ENCODE data around the gene CDH13. TPM values are rescaled to one million over a fixed set of nuclear protein-coding genes. Genes with fewer than 3 reads are reported as not detected.

CDH13 gene
- total RNA-seq, 2 donors from 2014 or later, result 2.9 TPM; not detected in 1

DNA sequence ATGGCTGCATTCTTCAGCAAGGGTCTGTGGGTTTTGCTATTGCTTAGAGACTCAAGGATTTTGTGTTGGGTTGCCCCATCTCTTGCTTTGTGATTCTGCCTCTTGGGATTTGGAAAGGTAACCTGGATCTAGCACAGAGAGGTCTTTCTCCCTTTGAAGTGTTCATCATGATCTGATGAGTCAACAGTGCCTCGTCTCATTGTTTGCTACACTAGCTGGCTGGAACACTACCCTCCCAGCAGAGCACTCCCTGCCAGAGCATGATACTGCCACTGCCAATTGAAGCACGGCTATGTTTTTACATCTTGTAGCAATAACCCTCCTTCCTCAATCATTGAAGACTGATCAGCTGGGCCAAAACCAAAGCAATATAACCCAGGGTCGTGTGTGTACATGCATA is 361.0 kb downstream of the CDH13 start:
- Histone ChIP-seq H3K4me3 (no peak overlapping the region), H3K4me1 (no peaks in the 10 kb centered on the region), H3K27ac (no peak overlapping the region), H3K36me3 (replicated peaks in 1 of 2; ENCODE audit: insufficient read depth in 1 of 2, low read depth in 2 of 2) (no peaks in the 10 kb centered on the region), H3K27me3 (no peaks in the 10 kb centered on the region), H3K9me3 (no peaks in the 10 kb centered on the region)
- ATAC-seq (no peak), DNase-seq (no peak)
- intact Hi-C loops (cut with DNase I), result no loop called here
- TF ChIP-seq, protein P1, sequence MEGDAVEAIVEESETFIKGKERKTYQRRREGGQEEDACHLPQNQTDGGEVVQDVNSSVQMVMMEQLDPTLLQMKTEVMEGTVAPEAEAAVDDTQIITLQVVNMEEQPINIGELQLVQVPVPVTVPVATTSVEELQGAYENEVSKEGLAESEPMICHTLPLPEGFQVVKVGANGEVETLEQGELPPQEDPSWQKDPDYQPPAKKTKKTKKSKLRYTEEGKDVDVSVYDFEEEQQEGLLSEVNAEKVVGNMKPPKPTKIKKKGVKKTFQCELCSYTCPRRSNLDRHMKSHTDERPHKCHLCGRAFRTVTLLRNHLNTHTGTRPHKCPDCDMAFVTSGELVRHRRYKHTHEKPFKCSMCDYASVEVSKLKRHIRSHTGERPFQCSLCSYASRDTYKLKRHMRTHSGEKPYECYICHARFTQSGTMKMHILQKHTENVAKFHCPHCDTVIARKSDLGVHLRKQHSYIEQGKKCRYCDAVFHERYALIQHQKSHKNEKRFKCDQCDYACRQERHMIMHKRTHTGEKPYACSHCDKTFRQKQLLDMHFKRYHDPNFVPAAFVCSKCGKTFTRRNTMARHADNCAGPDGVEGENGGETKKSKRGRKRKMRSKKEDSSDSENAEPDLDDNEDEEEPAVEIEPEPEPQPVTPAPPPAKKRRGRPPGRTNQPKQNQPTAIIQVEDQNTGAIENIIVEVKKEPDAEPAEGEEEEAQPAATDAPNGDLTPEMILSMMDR (IDR thresholded peaks at IDR 0.05), result no peak
- TF ChIP-seq POLR2A (IDR thresholded peaks at IDR 0.05), result no peak
- 44 to 50% methylated on average over 3 of the region's 3 CpGs for WGBS, 2 donors

DNA sequence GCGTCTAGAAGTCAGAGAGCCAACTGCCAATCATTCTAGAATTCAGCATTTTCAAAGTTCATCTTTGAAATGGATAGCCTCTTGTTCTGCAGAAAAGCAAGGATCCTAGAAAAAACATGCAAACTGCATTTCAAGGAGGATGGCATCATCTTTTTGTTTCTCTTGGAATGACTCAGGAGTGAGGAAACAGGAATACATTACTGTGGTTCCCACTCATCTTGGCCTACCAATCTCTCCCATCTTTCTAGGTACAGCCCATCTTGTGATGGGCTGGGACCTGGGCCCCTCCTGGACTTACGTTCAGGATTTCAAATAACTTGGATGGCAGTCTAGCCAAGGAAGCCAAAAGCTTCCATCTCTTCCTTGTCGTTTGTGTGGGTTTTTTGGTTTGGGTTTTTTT is 363.4 kb downstream of the CDH13 start:
- Histone ChIP-seq H3K27ac (no peak overlapping the region), H3K9me3 (no peaks in the 10 kb centered on the region), H3K36me3 (replicated peaks in 1 of 2; ENCODE audit: insufficient read depth in 1 of 2, low read depth in 2 of 2) (no peaks in the 10 kb centered on the region), H3K27me3 (no peaks in the 10 kb centered on the region), H3K4me3 (no peak overlapping the region), H3K4me1 (no peaks in the 10 kb centered on the region)
- DNase-seq (no peak), ATAC-seq (no peak)
- 35 to 53% methylated on average over 3 of the region's 3 CpGs for WGBS, 2 donors
- intact Hi-C loops (cut with DNase I), result no loop called here
- TF ChIP-seq, protein P1 (IDR thresholded peaks at IDR 0.05), result no peak
- TF ChIP-seq POLR2A (IDR thresholded peaks at IDR 0.05), result no peak

DNA sequence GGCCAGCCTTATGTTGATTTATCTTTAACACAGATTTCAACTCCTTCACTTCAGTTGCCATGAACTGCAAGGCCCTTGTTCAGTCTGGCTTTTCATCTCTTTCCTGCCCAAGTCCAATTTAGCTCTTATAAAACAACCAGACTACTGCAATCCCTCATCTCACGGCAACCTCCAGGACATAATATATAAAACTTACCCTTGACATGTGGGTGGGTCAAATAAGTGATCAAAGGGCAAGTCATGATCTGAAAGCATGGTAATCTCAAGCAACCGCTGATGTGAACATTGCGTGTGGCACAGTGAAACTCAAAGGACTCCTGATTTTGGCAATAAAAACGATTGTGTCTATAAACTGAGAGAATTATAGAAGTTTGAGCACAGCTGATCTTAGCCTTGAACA is 364.6 kb downstream of the CDH13 start:
- no peaks in the 10 kb centered on the region for H3K9me3 ChIP-seq
- H3K4me1 ChIP-seq, result no peaks in the 10 kb centered on the region
- no peaks in the 10 kb centered on the region for H3K27me3 ChIP-seq
- H3K36me3 ChIP-seq (replicated peaks in 1 of 2; ENCODE audit: insufficient read depth in 1 of 2, low read depth in 2 of 2), result no peaks in the 10 kb centered on the region
- ATAC-seq, result no peak
- no peak overlapping the region for H3K27ac ChIP-seq
- TF ChIP-seq POLR2A (IDR thresholded peaks at IDR 0.05), result no peak
- TF ChIP-seq, protein P1 (IDR thresholded peaks at IDR 0.05), result no peak
- 62 to 74% methylated on average over 4 of the region's 4 CpGs for WGBS, 2 donors
- DNase-seq, result no peak
- no peak overlapping the region for H3K4me3 ChIP-seq
- intact Hi-C loops (cut with DNase I), result no loop called here

DNA sequence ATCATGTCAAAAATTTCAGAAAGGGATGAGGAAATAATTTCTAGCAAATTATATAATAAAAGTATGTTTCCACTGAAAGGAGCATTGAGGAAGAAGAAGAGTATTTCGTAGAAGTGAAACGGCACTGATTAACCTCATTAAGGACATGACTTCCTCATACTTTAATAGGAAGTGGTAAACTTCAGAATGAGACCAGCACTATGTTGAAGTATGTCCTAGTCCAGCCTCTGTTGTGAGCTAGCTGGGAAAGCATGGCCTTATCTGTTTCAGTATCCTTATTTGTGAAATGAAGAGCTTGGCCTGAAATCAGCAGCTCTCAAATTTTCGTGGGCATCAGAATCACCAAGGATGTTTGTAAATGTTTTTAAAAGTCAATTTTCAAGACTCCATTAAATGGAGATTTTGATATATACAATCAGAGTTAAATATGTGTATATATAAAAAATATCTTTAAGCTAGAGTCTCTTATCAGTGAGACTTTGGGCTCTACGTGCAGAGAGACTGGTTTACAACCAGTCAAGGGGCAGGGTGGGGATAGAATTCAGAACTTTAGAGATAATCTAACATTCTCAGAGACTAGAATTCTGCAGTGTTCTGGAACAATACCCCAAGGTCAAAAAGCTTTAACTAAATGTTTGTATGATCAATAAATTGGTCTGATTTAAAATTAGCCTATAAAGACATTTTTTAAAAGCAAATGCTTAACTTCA is 365.4 kb downstream of the CDH13 start:
- Histone ChIP-seq H3K4me1 (no peaks in the 10 kb centered on the region), H3K27me3 (no peaks in the 10 kb centered on the region), H3K27ac (no peak overlapping the region), H3K36me3 (replicated peaks in 1 of 2; ENCODE audit: insufficient read depth in 1 of 2, low read depth in 2 of 2) (no peaks in the 10 kb centered on the region), H3K9me3 (no peaks in the 10 kb centered on the region), H3K4me3 (no peak overlapping the region)
- DNase-seq, result no peak
- TF ChIP-seq, protein P1 (IDR thresholded peaks at IDR 0.05), result no peak
- TF ChIP-seq POLR2A (IDR thresholded peaks at IDR 0.05), result no peak
- intact Hi-C loops (cut with DNase I), result no loop called here
- ATAC-seq, result no peak
- 18 to 21% methylated on average over 4 of the region's 4 CpGs for WGBS, 2 donors

DNA sequence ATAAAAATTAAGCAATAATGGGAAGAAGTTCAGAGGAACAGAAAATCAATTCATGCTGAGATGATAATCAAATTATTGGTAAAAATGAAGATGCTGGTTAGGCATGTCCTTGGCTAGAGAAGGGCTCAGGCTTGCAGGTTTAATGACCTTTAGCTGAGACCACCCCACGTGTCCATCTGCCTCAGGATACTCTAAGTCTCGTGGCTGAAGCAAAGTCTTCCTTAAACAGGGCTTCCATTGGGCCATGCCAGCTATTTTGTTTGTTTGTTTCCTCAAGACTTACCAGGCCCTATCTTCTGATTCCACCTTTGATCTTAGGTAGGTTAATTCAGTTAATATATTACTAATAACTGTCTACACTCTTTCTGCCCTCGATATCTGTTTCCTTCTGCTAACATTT is 366.0 kb downstream of the CDH13 start:
- TF ChIP-seq, protein P1 (IDR thresholded peaks at IDR 0.05), result no peak
- no peak for TF ChIP-seq POLR2A (IDR thresholded peaks at IDR 0.05)
- Histone ChIP-seq H3K27me3 (no peaks in the 10 kb centered on the region), H3K9me3 (no peaks in the 10 kb centered on the region), H3K36me3 (replicated peaks in 1 of 2; ENCODE audit: insufficient read depth in 1 of 2, low read depth in 2 of 2) (no peaks in the 10 kb centered on the region), H3K4me3 (no peak overlapping the region), H3K4me1 (no peaks in the 10 kb centered on the region), H3K27ac (no peak overlapping the region)
- intact Hi-C loops (cut with DNase I), result no loop called here
- DNase-seq (no peak), ATAC-seq (no peak)
- 47 to 48% methylated on average over 3 of the region's 3 CpGs for WGBS, 2 donors

Data from body of pancreas (tissue), 4 donors.